Measurements from ENCODE around the gene PRICKLE4. TPM values are rescaled to one million over a fixed set of nuclear protein-coding genes. Genes with fewer than 3 reads are reported as not detected.

The PRICKLE4 gene
- total RNA-seq, 1 experiment from 2014 or later = not detected

GRCh38 chr6:41757931-41758640 lies 22.5 kb upstream of the PRICKLE4 start:
- ChIA-PET CTCF (no interaction called here), POLR2A (ENCODE audit: low non-redundant PET) (no interaction called here)

GRCh38 chr6:41758641-41759035 lies 21.9 kb upstream of the PRICKLE4 start:
- no TSS peak for BruUV-seq (replicated peaks)
- H3K9me3 ChIP-seq (ENCODE audit: low read depth, low read length, poor library complexity, severe bottlenecking) = no peaks in the 10 kb centered on the region
- H3K27ac ChIP-seq (ENCODE audit: low read depth, low read length, poor library complexity, severe bottlenecking) = no peak overlapping the region
- peaks cover 5% of the 10 kb centered on the region for H3K4me1 ChIP-seq (ENCODE audit: insufficient read depth, low read length, poor library complexity, severe bottlenecking)
- POLR2A ChIA-PET (ENCODE audit: low non-redundant PET) = no interaction called here
- no peaks in the 10 kb centered on the region for H3K27me3 ChIP-seq (replicated peaks; ENCODE audit: insufficient read depth, low read depth, low read length, poor library complexity)
- CTCF ChIA-PET = no interaction called here
- H3K4me3 ChIP-seq (ENCODE audit: low read depth, low read length, poor library complexity, severe bottlenecking) = no peak overlapping the region
- no peaks in the 10 kb centered on the region for H3K36me3 ChIP-seq (ENCODE audit: insufficient read depth, low read length, poor library complexity, severe bottlenecking)
- DNase-seq (ENCODE audit: low spot score) = no peak
- TF ChIP-seq CTCF (conservative IDR thresholded peaks at IDR 0.05; ENCODE audit: low read depth, low read length) (no peak), EZH2 (IDR thresholded peaks at IDR 0.05; ENCODE audit: borderline replicate concordance, low read depth, low read length, poor library complexity, severe bottlenecking) (no peak)
- intact Hi-C loops (cut with micrococcal nuclease; ENCODE audit: unreplicated experiment) = no loop called here

More at GRCh38 chr6:41757931-41758640, 22.5 kb upstream of the PRICKLE4 start:
- DNase-seq (ENCODE audit: low spot score) = no peak
- BruUV-seq (replicated peaks) = no TSS peak
- intact Hi-C loops (cut with micrococcal nuclease; ENCODE audit: unreplicated experiment) = no loop called here
- no peaks in the 10 kb centered on the region for H3K36me3 ChIP-seq (ENCODE audit: insufficient read depth, low read length, poor library complexity, severe bottlenecking)
- H3K4me3 ChIP-seq (ENCODE audit: low read depth, low read length, poor library complexity, severe bottlenecking) = no peak overlapping the region
- no peak overlapping the region for H3K27ac ChIP-seq (ENCODE audit: low read depth, low read length, poor library complexity, severe bottlenecking)
- no peak for TF ChIP-seq EZH2 (IDR thresholded peaks at IDR 0.05; ENCODE audit: borderline replicate concordance, low read depth, low read length, poor library complexity, severe bottlenecking)
- no peak for TF ChIP-seq CTCF (conservative IDR thresholded peaks at IDR 0.05; ENCODE audit: low read depth, low read length)
- H3K9me3 ChIP-seq (ENCODE audit: low read depth, low read length, poor library complexity, severe bottlenecking) = no peaks in the 10 kb centered on the region
- no peaks in the 10 kb centered on the region for H3K27me3 ChIP-seq (replicated peaks; ENCODE audit: insufficient read depth, low read depth, low read length, poor library complexity)
- H3K4me1 ChIP-seq (ENCODE audit: insufficient read depth, low read length, poor library complexity, severe bottlenecking) = no peaks in the 10 kb centered on the region

GRCh38 chr6:41759106-41759904 lies 21.3 kb upstream of the PRICKLE4 start:
- no peaks in the 10 kb centered on the region for H3K27me3 ChIP-seq (replicated peaks; ENCODE audit: insufficient read depth, low read depth, low read length, poor library complexity)
- peaks cover 5% of the 10 kb centered on the region for H3K4me1 ChIP-seq (ENCODE audit: insufficient read depth, low read length, poor library complexity, severe bottlenecking)
- intact Hi-C loops (cut with micrococcal nuclease; ENCODE audit: unreplicated experiment) = no loop called here
- no peaks in the 10 kb centered on the region for H3K9me3 ChIP-seq (ENCODE audit: low read depth, low read length, poor library complexity, severe bottlenecking)
- H3K27ac ChIP-seq (ENCODE audit: low read depth, low read length, poor library complexity, severe bottlenecking) = no peak overlapping the region
- ChIA-PET POLR2A (ENCODE audit: low non-redundant PET) (no interaction called here), CTCF (no interaction called here)
- no TSS peak for BruUV-seq (replicated peaks)
- DNase-seq (ENCODE audit: low spot score) = no peak
- H3K36me3 ChIP-seq (ENCODE audit: insufficient read depth, low read length, poor library complexity, severe bottlenecking) = no peaks in the 10 kb centered on the region
- TF ChIP-seq EZH2 (IDR thresholded peaks at IDR 0.05; ENCODE audit: borderline replicate concordance, low read depth, low read length, poor library complexity, severe bottlenecking) (no peak), CTCF (conservative IDR thresholded peaks at IDR 0.05; ENCODE audit: low read depth, low read length) (no peak)
- H3K4me3 ChIP-seq (ENCODE audit: low read depth, low read length, poor library complexity, severe bottlenecking) = no peak overlapping the region
